ENCODE results near the gene AGK.
"Not testable (repeated sequence)": the region's sequence is repeated elsewhere in the genome, so short reads cannot be mapped to it uniquely, and the experiment has no call there.

Gene AGK

GRCh38 chr7:141550386-141551093, 670 bp upstream of the AGK start:
- DNase-seq (ENCODE audit: low read depth, low spot score) = no peak
- H3K27ac ChIP-seq = peak overlapping the region; percentile 6

- no peak overlapping the region for H3K27ac ChIP-seq
Measured at GRCh38 chr7:141551782-141552181, 572 bp downstream of the AGK start.

GRCh38 chr7:141557360-141557759, 6.2 kb downstream of the AGK start:
- H3K27ac ChIP-seq = no peak overlapping the region
- DNase-seq (ENCODE audit: low read depth, low spot score) = no peak

More at GRCh38 chr7:141551782-141552181, 572 bp downstream of the AGK start:
- DNase-seq (ENCODE audit: low read depth, low spot score) = no peak

- H3K27ac ChIP-seq; DNase-seq (ENCODE audit: low read depth, low spot score): not testable (repeated sequence)
Measured at GRCh38 chr7:141557831-141558531, 6.8 kb downstream of the AGK start.

- H3K27ac ChIP-seq = no peak overlapping the region
- no peak for DNase-seq (ENCODE audit: low read depth, low spot score)
Measured at GRCh38 chr7:141558544-141559183, 7.5 kb downstream of the AGK start.

GRCh38 chr7:141559961-141560360, 8.8 kb downstream of the AGK start:
- no peak overlapping the region for H3K27ac ChIP-seq
- no peak for DNase-seq (ENCODE audit: low read depth, low spot score)

GRCh38 chr7:141562036-141562435, 10.8 kb downstream of the AGK start:
- DNase-seq (ENCODE audit: low read depth, low spot score) = no peak
- no peak overlapping the region for H3K27ac ChIP-seq

GRCh38 chr7:141562543-141562942, 11.3 kb downstream of the AGK start:
- no peak overlapping the region for H3K27ac ChIP-seq
- no peak for DNase-seq (ENCODE audit: low read depth, low spot score)

GRCh38 chr7:141562972-141563371, 11.8 kb downstream of the AGK start:
- no peak overlapping the region for H3K27ac ChIP-seq
- no peak for DNase-seq (ENCODE audit: low read depth, low spot score)

- no peak overlapping the region for H3K27ac ChIP-seq
- DNase-seq (ENCODE audit: low read depth, low spot score) = no peak
Measured at GRCh38 chr7:141563956-141564623, 12.9 kb downstream of the AGK start.

- no peak for DNase-seq (ENCODE audit: low read depth, low spot score)
- no peak overlapping the region for H3K27ac ChIP-seq
Measured at GRCh38 chr7:141567432-141567831, 16.2 kb downstream of the AGK start.

GRCh38 chr7:141568227-141568626, 17.0 kb downstream of the AGK start:
- DNase-seq (ENCODE audit: low read depth, low spot score) = no peak

GRCh38 chr7:141571059-141571458, 19.8 kb downstream of the AGK start:
- no peak overlapping the region for H3K27ac ChIP-seq
- no peak for DNase-seq (ENCODE audit: low read depth, low spot score)

More at GRCh38 chr7:141568227-141568626, 17.0 kb downstream of the AGK start:
- no peak overlapping the region for H3K27ac ChIP-seq

- DNase-seq (ENCODE audit: low read depth, low spot score) = no peak
- H3K27ac ChIP-seq = no peak overlapping the region
Measured at GRCh38 chr7:141572175-141572574, 21.0 kb downstream of the AGK start.

- H3K27ac ChIP-seq = no peak overlapping the region
- no peak for DNase-seq (ENCODE audit: low read depth, low spot score)
Measured at GRCh38 chr7:141573511-141573910, 22.3 kb downstream of the AGK start.

- no peak overlapping the region for H3K27ac ChIP-seq
Measured at GRCh38 chr7:141575164-141575563, 24.0 kb downstream of the AGK start.

GRCh38 chr7:141575654-141576448, 24.6 kb downstream of the AGK start:
- DNase-seq (ENCODE audit: low read depth, low spot score) = no peak
- H3K27ac ChIP-seq = no peak overlapping the region

More at GRCh38 chr7:141575164-141575563, 24.0 kb downstream of the AGK start:
- DNase-seq (ENCODE audit: low read depth, low spot score) = no peak

- no peak overlapping the region for H3K27ac ChIP-seq
- DNase-seq (ENCODE audit: low read depth, low spot score) = no peak
Measured at GRCh38 chr7:141577043-141577839, 26.0 kb downstream of the AGK start.

- not testable (repeated sequence) for DNase-seq (ENCODE audit: low read depth, low spot score); H3K27ac ChIP-seq
Measured at GRCh38 chr7:141579953-141580352, 28.7 kb downstream of the AGK start.

Data from epithelial cell of prostate (primary cell).